Activated T-helper 1 cell treated with anti-CD3 and anti-CD28 coated beads, Interleukin-2, amount 50 U/mL, for 16 hours (primary cell): ENCODE data around the gene MRPS15.
"Not testable (repeated sequence)": the region's sequence is repeated elsewhere in the genome, so short reads cannot be mapped to it uniquely, and the experiment has no call there.

Experiments
- DNase-seq, 2 donors: peaks; one replicate each; pipeline ENCODE4 v3.0.0-alpha.2; 2020; ENCODE audit warnings: low read depth in 1 of 2, low spot score in 1 of 2

Gene MRPS15

GRCh38 chr1:36463803-36464604 lies at the start of gene MRPS15:
TSS of gene MRPS15 (minus strand) at chr1:36464384. CDS start at chr1:36464275, 109 bp downstream.
- peak; percentile 86 for DNase-seq

GRCh38 chr1:36512842-36513241 lies 48.7 kb upstream of the MRPS15 start:
- DNase-seq: no peak

GRCh38 chr1:36511804-36512798 lies 47.9 kb upstream of the MRPS15 start:
- DNase-seq: no peak

GRCh38 chr1:36511220-36511619 lies 47.0 kb upstream of the MRPS15 start:
- not testable (repeated sequence) for DNase-seq

- DNase-seq: no peak
These were observed 46.2 kb upstream of the MRPS15 start for GRCh38 chr1:36510418-36510817.

- DNase-seq: no peak
These were observed 44.1 kb upstream of the MRPS15 start for GRCh38 chr1:36508257-36508656.

- DNase-seq: no peak
These were observed 42.2 kb upstream of the MRPS15 start for GRCh38 chr1:36506276-36506920.

- no peak for DNase-seq
These were observed 39.5 kb upstream of the MRPS15 start for GRCh38 chr1:36503733-36504132.

GRCh38 chr1:36503159-36503558 lies 39.0 kb upstream of the MRPS15 start:
- DNase-seq: no peak

- no peak for DNase-seq
These were observed 38.4 kb upstream of the MRPS15 start for GRCh38 chr1:36502616-36503015.

- not testable (repeated sequence) for DNase-seq
These were observed 37.7 kb upstream of the MRPS15 start for GRCh38 chr1:36501911-36502310.

- no peak for DNase-seq
These were observed 33.0 kb upstream of the MRPS15 start for GRCh38 chr1:36497207-36497606.

GRCh38 chr1:36494971-36495370 lies 30.8 kb upstream of the MRPS15 start:
- no peak for DNase-seq

GRCh38 chr1:36493524-36493923 lies 29.3 kb upstream of the MRPS15 start:
- no peak for DNase-seq

GRCh38 chr1:36492491-36492890 lies 28.3 kb upstream of the MRPS15 start:
- DNase-seq: no peak

- DNase-seq: not testable (repeated sequence)
These were observed 25.3 kb upstream of the MRPS15 start for GRCh38 chr1:36489258-36490051.

- DNase-seq: no peak
These were observed 23.7 kb upstream of the MRPS15 start for GRCh38 chr1:36487906-36488305.

- not testable (repeated sequence) for DNase-seq
These were observed 23.1 kb upstream of the MRPS15 start for GRCh38 chr1:36487336-36487725.

GRCh38 chr1:36486439-36487335 lies 22.5 kb upstream of the MRPS15 start:
- DNase-seq: no peak

GRCh38 chr1:36486093-36486438 lies 21.9 kb upstream of the MRPS15 start:
- DNase-seq: no peak
